NCI-H2081 (cell line): ENCODE results near the gene LCN6.

Source experiments
- DNase-seq, 2 experiments: peaks; one replicate each; lab custom pipeline; 2025; lab: John Stamatoyannopoulos, UW

Gene LCN6

DNA sequence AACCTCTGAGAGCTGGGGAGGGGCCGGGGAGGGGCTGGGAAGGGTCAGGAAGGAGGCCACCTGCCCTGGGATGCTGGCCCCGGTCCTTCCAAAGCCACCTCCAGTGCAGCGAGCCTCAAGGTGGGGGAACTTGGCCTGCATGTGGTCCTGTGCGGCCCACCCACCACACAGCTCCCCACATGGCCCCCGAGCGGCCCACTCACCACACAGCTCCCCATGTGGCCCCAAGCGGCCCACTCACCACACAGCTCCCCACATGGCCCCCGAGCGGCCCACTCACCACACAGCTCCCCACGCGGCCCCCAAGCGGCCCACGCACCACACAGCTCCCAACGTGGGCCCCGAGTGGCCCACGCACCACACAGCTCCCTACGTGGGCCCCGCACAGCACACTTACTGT is 3.6 kb downstream of the LCN6 start:
- no peak for DNase-seq

DNA sequence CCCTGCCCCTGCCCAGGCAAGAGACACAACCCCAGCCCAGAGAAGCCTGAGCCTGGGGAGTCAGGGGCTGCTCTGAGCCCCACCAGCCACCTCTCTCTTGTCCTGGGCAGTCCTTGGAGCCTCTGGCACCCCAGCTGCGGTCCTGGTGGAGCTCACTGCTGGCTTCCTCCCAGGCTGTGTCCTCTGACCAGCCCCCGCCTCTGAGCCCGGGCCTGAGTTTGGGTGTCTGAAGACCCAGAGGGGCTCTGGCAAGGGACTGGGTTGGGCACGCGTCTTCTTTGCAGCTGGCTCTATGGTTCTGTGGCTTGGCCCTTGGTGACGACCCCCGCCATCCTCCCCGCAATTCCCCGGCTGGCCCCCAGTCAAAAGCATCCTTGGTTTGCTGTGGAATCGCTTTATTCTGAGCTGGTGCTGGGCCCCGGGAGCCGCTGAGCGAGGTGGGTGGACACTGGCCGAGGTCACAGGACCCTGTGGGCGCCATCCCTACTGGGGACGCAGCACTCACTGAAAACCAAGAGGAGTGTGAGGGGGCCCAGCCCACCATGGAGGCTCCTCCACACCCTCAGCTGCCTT is 4.6 kb downstream of the LCN6 start:
- no peak for DNase-seq

DNA sequence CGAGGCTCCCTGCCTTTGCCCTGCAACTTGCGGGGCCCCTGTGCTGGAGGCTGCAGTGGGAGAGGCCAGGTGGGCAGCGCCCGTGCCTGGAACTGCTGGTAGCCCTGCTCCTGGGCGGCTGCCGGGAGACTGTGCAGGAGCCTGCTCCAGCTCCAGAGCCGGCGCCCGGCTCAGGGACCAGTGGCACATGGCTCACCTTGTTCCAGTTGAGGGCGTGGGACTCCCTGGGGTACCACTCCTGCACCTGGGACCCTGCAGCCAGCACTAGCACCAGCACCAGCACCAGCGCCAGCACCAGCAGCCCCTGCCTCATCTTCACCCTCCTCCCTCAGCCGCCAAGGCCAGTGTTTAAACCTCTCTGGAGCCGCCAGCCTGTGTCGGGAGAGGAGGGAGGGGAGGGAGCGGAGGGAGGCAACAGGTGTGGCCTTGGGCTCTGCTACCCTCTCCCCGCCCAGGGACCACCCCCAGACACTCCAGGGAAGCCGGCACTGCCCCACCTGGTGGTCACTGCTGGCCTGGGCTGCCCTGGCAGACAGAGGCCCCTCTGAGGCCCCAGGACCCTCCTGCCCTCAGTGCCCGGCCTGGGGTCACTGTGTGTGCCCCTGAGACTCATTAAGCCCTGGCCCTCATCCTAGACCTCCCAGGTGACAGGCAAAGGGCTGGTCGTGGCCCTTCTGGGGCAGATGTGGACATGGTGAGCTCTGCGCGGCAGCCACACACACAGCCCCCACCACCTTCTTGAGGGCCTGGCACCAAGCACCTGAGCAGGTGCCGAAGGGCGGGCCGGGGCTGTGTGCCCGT is 5.5 kb downstream of the LCN6 start, which contains the start of gene LCN10:
TSS of gene LCN10 (minus strand) at position 350 of the 801 bp plus-strand sequence. CDS start at position 313, 37 bp downstream.
- no peak for DNase-seq

DNA sequence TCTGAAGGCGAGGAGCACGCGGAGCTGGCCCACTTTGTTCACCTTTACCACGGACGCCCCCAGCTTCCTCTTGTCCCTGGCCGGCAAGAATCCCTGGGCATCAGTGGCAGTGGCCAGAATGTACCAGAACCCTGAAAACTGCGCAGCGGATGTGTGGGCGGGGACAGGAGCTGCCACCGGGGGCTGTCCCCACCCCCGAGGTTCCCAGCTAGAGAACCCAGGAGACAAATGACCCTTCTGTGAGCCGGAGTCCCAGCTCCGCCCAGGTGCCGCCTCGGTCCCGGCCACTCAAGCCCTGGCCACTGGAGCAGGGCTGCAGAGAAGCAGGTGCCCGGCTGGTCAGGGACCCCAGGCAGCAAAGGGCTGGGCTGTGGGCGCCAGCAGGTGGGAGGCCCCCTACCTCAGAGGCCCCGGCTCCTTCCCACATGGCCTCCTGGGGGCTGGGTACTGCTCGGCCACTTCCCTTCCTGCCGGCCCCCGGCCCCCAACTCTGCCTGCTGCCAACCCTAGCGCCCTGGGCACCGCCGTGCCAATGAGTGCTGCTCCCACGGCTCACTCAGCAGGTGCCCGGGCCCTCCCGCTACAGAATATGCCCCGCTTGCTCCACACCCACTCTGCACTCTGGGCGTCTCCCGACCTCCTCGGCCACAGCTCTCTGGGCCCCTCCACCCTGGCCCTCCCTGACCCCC is 6.3 kb downstream of the LCN6 start:
- DNase-seq, result no peak

DNA sequence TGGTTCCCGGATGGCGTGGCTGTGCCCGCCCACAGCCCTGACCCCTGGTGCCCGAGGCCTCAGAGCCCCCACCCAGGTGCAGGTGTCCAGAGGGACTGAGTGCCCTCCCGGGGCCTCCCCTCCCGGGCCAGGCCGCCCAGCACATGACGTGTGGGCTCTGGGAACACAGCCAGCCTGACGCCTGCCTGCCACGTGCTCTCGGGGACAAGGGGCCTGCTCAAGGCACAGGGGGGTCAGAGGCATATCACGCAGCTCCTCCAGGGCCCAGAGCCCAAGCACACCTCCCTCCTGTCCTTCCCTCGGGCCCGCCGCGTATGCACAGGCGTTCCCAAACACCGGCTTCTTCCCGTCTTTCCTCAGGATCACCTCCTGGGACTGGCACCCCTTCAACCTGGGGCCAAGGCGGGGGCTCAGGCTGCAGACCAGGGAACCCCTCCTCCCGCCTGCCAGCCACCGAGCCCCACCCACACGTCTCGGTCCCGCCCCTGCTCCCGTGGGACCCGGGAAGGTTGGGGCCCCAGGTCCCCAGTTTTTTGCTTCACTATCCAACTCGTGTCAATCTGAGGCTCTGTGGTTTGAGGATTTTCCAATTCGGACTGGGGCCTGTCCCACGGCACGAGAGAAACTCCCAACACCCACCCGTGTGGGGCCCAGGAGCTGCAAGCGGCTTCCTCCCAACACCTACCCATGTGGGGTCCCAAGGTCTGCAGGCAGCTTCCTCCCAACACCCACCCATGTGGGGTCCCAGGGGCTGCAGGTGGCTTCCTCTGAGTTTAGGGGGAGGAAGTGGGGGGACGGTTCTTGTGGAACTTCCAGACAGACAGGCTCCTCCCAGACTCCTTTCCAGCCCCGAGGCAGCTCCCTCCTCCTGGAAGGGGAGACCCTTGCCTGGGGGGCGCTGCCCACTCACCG is 7.1 kb downstream of the LCN6 start:
- DNase-seq, result no peak

DNA sequence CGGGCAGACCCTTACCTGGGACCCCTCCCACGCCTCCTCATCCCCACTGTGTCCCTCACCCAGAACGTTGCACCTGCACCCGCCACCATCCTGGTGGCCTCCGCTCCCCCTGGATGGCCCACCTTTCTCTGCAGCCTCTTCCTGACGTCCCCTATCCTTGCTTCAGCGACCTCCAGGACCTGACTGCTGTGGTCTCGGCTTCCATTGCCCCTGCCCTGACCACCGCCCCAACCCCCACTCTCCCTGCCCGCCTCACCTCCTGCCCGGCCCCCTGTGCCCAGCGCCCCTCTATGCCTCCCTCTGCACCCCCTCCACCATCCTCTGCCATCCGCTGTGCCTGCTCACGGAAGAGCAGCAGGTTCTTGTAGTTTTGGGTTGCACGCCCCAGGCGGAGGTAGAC is 7.8 kb downstream of the LCN6 start:
- no peak for DNase-seq

DNA sequence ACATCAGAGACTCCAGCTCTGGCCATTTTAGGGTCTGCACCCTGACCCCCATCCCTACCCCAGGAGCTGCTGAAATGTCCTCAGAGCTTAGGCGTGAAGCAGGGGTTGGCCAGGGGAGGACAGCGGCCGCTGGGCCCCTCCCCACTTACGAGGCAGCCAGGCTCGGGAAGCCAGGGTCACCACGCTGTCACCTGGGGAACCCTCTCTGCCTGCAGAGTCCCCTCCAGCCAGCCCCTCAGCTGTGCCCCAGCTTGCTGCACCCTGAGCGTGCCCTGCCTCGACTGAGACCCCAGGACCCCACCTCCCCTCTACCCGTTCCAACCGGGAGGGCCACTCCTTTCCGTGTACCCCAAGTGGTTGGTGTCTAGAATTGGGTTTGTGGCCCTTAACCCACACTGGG is 8.3 kb downstream of the LCN6 start:
- DNase-seq, result no peak

DNA sequence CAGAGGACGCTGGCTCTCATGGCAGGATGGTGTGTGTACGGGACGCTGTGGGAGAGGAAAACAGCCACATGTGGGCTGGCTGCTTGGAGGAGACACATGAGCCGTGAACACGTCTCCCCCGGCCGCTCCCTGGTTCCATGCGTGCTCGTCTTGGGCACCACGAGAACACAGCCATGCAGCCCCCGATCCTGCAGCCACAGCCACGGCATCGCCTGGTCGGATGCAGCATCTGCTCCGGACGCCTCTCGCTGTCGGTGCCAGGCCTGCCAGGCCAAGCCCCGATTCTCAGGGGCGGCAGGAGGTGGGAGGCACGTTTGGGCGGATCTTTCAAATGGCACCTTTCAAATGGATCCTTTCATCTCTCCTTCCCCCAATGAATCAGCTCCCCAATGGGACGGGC is 8.8 kb downstream of the LCN6 start:
- no peak for DNase-seq

DNA sequence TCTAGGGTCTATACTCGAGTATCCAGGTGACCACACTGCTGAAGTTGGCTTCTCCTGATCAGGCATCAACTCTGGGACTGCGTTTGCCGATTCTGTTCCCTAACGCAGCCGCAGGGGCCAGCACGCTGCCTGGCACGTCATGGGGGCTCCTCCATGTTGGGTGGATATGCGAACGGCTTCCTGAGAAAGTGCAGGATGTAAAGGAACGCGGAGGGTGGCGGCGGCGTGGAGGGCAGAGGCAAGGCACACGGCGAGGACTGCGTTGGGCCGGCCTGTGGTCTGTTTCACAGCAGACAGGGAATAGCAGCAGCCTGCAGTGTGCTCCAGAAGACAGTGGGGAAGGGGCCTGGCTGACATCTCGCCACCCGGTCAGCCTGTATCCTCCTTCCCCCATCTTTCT is 9.4 kb downstream of the LCN6 start:
- no peak for DNase-seq

DNA sequence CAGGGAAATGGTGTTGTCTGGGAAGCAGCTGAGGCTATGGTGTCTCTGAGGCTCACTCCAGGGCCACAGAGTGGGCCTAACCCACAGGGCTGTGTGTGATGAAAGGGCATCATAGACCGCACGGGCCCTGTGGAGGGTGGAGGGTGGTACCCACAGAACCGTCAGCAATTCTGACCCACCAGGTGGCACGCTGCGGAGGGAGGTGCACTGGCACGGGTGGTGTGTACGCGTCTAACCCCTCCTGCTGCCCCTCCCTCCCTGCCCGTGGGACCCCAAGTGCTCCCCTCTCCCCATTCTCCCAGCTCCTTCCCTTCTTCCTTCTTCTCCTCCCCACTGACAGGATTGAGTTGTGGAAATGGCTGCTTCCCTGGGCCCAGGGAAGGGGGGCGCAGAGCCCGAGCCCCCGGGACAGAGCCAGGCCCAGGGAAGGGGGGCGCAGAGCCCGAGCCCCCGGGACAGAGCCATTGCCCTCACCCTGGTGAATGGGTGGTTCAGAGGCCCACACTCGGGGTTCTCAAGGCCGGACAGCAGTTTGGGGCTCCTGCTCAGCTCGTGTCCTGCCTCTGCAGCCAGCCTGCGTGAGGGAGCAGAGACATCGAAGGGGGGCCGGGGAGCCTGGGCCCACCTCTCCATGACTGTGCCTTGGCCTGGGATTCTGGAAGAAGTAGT is 12.4 kb downstream of the LCN6 start:
- DNase-seq, result no peak

DNA sequence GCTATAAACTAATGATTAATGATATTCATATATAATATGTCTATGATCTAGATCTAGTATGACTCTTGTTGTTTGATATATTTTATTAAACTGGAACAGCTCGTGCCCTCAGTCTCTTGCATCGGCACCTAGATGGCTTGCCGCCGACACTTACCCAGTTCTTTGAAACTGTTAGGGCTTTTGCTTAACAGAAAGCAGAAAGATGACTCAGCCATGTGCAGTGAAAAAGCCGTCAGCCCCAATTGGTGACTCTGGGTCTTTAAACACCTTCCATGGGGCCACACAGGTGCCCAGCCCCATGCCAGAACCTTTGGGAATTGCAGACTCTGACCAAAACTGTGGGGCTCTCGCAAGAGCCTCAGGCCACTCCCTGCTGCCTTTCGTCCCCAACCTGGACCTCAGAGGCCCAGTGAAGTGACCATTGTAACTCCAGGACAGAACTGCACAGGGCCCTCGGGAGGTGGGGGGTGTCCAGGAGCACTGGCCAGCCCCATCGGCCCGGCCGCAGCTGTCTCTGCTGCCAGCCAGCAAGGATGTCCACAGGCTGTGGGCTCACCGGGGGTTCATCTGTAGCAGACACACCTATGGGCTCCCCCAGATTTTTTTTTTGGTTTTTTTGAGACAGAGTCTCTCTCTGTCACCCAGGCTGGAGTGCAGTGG is 13.4 kb downstream of the LCN6 start:
- DNase-seq, result no peak

DNA sequence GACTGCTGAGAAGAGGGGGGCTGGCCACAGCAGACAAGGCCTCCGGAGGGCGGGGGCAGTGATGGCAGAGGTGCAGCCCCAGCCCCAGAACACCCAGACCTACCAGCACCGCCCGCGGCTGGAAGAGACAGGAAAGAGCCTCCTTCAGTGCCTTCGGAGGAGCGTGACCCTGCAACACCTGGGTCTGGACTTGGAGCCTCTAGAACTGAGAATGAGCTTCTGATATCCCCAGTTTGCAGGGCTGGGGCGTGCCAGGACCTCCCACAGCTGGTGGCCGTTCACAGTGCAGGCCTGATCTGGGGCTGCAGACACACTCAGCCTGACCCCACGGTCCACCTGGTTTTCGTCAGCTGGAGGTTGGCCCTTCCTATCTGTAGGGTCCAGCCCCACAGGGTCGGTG is 14.7 kb downstream of the LCN6 start:
- DNase-seq, result no peak

DNA sequence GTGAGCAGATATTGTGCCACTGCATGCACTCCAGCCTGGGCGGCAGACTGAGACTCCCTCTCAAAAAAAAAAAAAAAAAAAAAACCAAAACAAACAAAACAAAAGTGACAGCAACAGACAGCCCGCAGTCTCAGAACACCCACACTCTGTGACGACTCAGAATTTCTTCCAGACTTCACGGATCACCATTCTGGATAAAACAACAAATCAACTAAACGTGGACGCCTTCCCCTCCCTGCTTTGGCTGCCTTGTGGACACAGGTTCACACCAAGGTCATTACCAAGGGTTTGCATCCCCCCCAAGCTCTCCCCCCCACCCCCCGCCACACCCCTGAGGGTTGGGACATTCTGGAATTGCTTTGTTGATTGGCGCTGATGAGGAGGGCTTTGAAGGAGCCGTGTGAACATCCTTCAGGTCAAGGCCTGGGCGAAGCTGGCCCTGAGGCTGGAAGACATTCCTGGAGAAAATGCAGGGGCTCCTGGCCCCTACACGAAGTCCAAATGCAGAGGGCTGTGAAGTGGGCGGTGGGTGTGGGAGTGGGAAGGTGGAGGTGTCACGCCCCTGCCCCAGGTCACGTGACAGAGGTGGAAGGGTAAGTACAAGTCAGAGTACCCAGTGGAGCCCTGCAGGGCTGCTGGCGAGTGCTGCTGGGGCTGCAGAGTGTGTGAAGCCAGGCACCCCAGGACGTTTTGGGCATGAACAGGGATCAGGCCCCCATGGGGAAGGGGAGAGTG is 15.7 kb downstream of the LCN6 start:
- no peak for DNase-seq

DNA sequence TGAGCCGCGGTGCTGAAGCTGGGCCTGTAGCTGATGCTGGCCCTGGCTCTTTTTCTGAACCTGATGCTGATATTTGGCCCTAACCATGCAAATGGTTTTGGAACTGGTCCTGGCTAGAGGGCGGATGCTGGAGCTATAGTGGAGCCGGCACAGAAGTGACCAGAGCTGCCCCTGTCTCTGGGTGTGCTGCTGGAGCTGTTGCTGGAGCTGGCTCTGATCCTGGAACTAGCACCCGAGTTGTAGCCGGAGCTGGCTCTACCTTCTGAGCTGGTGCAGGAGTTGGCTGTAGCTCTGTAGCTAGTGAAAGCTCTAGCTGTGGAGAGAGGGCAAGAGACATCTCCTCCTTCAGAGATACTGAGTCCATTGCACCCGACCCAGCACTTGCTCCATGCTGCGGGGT is 18.4 kb downstream of the LCN6 start:
- no peak for DNase-seq

DNA sequence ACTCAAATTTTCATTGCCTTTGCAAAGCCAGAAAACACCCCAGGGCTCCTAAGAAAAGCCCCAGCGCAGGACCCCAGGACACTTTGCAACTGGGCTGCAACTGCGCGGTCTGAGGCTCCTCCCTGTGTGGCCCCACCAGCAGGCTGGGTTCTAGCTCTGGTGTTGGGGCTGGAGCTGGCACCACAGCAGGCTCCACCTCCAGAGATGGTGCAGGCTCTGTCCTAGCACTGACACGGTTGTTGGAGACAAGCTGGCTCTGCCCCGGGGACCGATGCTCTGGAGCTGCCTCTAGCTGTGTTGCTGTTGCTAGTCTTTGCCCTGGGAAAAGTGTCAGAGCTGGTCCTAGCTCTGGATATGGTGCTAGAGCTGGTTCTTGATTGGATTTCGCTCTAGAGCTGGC is 19.2 kb downstream of the LCN6 start:
- no peak for DNase-seq

DNA sequence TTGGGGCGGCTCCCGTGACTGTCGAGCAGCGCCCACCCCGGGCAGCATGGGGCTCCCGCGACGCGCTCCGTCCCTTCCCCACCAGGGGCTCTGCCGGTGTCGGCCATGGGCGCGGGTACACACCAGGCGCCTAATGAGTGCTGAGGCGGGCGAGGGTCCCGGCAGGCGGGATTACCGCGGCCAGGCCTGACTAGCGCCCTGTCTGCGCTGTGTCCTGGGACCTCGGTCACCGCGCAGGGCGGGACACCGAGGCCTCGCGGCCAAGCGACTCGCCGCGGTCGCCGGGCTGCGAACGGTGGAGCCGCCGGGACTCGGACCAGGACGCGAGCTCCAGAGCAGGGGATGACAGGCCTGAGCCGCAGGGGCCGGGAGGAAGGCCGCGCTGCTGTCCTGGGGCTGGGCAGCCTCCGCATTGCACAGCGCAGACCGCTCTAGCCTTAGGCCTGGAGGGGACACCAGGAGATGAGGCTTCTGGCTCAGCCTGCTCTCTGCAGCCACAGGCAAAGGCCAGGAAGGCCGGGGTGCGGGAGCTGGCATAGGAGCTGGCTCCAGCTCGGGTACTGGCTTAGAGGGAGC is 19.7 kb downstream of the LCN6 start:
- no peak for DNase-seq

DNA sequence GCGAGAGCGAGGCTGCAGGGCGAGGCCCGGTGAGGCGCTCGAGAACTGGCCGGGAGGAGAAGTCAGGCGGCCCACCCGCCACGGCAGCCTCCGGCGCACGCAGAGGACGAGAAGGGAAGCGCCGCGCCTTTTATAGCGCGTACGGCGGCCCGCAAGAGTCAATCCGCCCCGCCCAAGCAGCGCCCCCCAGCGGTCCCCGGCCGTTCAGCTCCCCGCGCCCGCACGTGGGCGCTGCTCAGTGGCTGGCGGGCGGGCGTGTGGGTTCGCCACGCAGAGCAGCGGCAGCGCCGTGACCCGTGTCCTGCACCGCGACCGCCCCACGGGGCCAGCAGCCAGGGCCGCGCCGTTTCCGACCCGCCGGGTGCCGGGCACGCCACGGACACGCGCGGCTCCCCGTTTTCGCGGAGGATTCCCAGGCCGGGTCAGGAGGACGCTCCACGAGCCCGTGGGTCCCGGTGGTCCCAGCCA is 20.2 kb downstream of the LCN6 start:
- DNase-seq, result peak; percentile 82 to 86

DNA sequence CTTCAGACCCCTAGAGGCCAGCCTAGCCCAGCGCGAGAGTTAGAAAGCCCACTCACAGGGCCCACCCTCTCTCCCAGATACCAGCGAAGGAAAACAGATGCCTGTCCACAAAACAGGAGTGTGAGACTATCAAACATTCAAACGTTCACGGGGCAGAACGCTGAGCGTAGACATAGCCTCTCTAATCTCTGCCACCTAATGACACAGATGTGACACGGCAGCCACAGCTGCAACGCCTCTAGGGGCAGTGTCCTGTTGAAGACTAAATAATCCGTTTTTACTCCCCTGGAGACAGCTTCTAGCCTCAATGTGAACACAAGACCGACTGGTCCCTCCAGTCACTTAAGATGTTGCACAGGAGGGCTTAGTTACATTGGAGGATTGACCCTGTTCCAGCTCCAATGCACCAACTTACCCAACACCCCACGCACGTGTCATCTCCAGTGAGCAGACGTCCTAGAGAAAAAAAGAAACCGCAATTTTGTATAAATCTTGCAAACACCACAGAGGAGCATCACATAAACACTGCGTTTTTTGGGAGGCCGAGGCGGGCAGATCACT is 21.6 kb downstream of the LCN6 start:
- peak; percentile 16 to 54 for DNase-seq

DNA sequence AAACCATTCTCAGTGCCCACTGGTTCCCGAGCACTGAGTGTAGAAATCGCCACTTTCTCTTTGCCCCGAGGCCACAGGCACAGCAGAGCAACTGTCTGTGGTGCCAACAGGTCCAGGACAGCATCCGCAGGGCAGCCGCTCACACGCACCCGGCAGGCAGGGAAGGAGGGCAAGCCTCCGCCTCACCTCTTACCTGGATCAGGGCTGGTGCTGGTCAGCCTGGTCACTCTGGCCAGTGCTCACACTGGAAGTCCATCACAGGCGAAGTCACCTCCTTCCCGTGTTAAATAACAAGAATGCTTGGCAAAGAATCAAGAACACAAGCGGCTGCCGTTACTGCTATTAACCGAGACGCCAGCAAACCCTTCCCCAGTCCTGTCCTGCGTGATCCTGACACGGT is 22.2 kb downstream of the LCN6 start:
- no peak for DNase-seq

DNA sequence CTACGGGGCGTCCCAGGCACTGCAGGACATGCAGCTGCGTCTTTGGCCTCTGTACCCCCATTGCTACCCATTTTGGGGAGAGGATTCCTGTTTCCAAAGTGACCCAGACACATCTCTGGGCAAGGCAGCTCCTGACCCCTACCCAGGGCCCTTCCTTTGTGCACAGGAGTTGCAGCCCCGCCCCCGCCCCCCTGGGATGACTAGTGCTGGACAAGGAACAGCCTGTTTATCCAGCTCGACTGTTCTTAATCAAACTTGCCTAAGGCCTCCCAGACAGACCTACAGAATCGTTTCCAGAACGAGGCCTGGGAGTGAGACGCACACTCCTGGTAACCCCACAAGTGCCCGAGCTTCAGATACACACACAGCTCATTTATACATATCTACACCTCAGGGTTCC is 22.7 kb downstream of the LCN6 start:
- no peak for DNase-seq
